Activated naive CD8-positive, alpha-beta T cell treated with anti-CD3 and anti-CD28 coated beads, Interleukin-2, amount 10 ng/mL, durations not matched to agents 7 days and 5 days (primary cell): Measurements from ENCODE around the gene TPCN1. TPM values are rescaled to one million over a fixed set of nuclear protein-coding genes. Genes with fewer than 3 reads are reported as not detected.
A peak's percentile ranks its signal among the peaks of the same experiment; 100 is the strongest.

Source experiments
- ATAC-seq: fragments of 150-1000 bp; cut with Tn5 transposase; one replicate; pipeline ENCODE4 v1.10.0; 2021; ENCODE audit warnings: low read depth, moderate library complexity
- POLR2A ChIA-PET: fragments of 350-600 bp; sonication (Branson Sonifier 250); formaldehyde crosslinking; loops from one replicate; lab custom pipeline; 2021; ENCODE audit warnings: antibody characterized with exemption; lab: Charles Lee
- DNase-seq: peaks from one replicate; pipeline ENCODE4 v3.0.0; 2021
- H3K27ac Mint-ChIP-seq: one replicate; pipeline ENCODE4 v1.8.0; 2022; ENCODE audit warnings: mild to moderate bottlenecking, mixed read lengths
- H3K27me3 Mint-ChIP-seq: one replicate; pipeline ENCODE4 v1.8.0; 2022; ENCODE audit warnings: mild to moderate bottlenecking, moderate library complexity, mixed read lengths
- H3K36me3 Mint-ChIP-seq: one replicate; pipeline ENCODE4 v1.8.0; 2021; ENCODE audit warnings: mild to moderate bottlenecking, mixed read lengths
- H3K4me1 Mint-ChIP-seq: one replicate; pipeline ENCODE4 v1.8.0; 2021; ENCODE audit warnings: mixed read lengths
- H3K4me3 Mint-ChIP-seq: one replicate; pipeline ENCODE4 v1.8.0; 2022; ENCODE audit warnings: mild to moderate bottlenecking, moderate library complexity, mixed read lengths
- H3K9me3 Mint-ChIP-seq: one replicate; pipeline ENCODE4 v1.8.0; 2021; ENCODE audit warnings: mixed read lengths
- total RNA-seq, 2 experiments: library from RNA; stranded (reverse); gene quantifications; one replicate each; pipeline ENCODE4 v1.2.3, GENCODE V29; 2021

The TPCN1 gene
- total RNA-seq, result 10 to 100 TPM; 29.9 to 32.0 TPM

GRCh38 chr12:113221181-113221996 lies at the start of gene TPCN1:
Gene TPCN1 (plus strand): TSS chr12:113221464. CDS start chr12:113226853, 5,389 bp downstream.
- DNase-seq (peak; percentile 97), ATAC-seq (peak; percentile 96)
- no peaks in the 10 kb centered on the region for H3K36me3 Mint-ChIP-seq
- no peaks in the 10 kb centered on the region for H3K9me3 Mint-ChIP-seq
- H3K4me3 Mint-ChIP-seq, result peak within 1 kb of the TSS; percentile 93
- H3K27me3 Mint-ChIP-seq, result peaks cover 6% of the 10 kb centered on the region
- POLR2A ChIA-PET, result interaction anchor here (0.6 to 4.2 kb wide), 11 partner anchors 9 to 136 kb away, joined by 3 to 31 read pairs (median 5); partner anchors contain the start of genes DDX54 and RITA1
- peaks cover 34% of the 10 kb centered on the region for H3K4me1 Mint-ChIP-seq
- peak within 1 kb of the TSS; percentile 96 for H3K27ac Mint-ChIP-seq

GRCh38 chr12:113171543-113171942 lies 49.7 kb upstream of the TPCN1 start:
- POLR2A ChIA-PET, result interaction anchor here (1.1 kb wide), 1 partner anchor 193 kb away, joined by 3 read pairs; the partner anchor contains the start of gene OAS2
- H3K4me1 Mint-ChIP-seq, result no peaks in the 10 kb centered on the region
- H3K36me3 Mint-ChIP-seq, result peaks cover 20% of the 10 kb centered on the region
- DNase-seq, result no peak
- ATAC-seq, result no peak
- no peaks in the 10 kb centered on the region for H3K9me3 Mint-ChIP-seq
- no peak overlapping the region for H3K4me3 Mint-ChIP-seq
- H3K27ac Mint-ChIP-seq, result no peak overlapping the region
- no peaks in the 10 kb centered on the region for H3K27me3 Mint-ChIP-seq

GRCh38 chr12:113172185-113172584 lies 49.1 kb upstream of the TPCN1 start:
- H3K4me3 Mint-ChIP-seq, result no peak overlapping the region
- DNase-seq (no peak), ATAC-seq (no peak)
- H3K27me3 Mint-ChIP-seq, result no peaks in the 10 kb centered on the region
- no peaks in the 10 kb centered on the region for H3K4me1 Mint-ChIP-seq
- POLR2A ChIA-PET, result interaction anchor here (1.1 kb wide), 1 partner anchor 194 kb away, joined by 3 read pairs; the partner anchor contains the start of gene OAS2
- H3K9me3 Mint-ChIP-seq, result no peaks in the 10 kb centered on the region
- H3K36me3 Mint-ChIP-seq, result peaks cover 27% of the 10 kb centered on the region
- peak overlapping the region; percentile 18 for H3K27ac Mint-ChIP-seq

- no peaks in the 10 kb centered on the region for H3K9me3 Mint-ChIP-seq
- ATAC-seq, result no peak
- H3K27me3 Mint-ChIP-seq, result no peaks in the 10 kb centered on the region
- H3K36me3 Mint-ChIP-seq, result peaks cover 37% of the 10 kb centered on the region
- DNase-seq, result no peak
- no peak overlapping the region for H3K4me3 Mint-ChIP-seq
- POLR2A ChIA-PET, result no interaction called here
- no peak overlapping the region for H3K27ac Mint-ChIP-seq
- H3K4me1 Mint-ChIP-seq, result no peaks in the 10 kb centered on the region
Measured at GRCh38 chr12:113173081-113173698, 48.1 kb upstream of the TPCN1 start.

GRCh38 chr12:113174461-113175384 lies 46.5 kb upstream of the TPCN1 start:
- Mint-ChIP-seq H3K4me1 (no peaks in the 10 kb centered on the region), H3K27ac (no peak overlapping the region), H3K36me3 (peaks cover 39% of the 10 kb centered on the region), H3K27me3 (no peaks in the 10 kb centered on the region), H3K9me3 (no peaks in the 10 kb centered on the region), H3K4me3 (no peak overlapping the region)
- ATAC-seq (peak; percentile 74), DNase-seq (peak; percentile 82)
- POLR2A ChIA-PET, result interaction anchor here (0.6 kb wide), 1 partner anchor 146 kb away, joined by 3 read pairs; no protein-coding TSS in a partner anchor

- H3K4me1 Mint-ChIP-seq, result peaks cover 4% of the 10 kb centered on the region
- H3K36me3 Mint-ChIP-seq, result peaks cover 35% of the 10 kb centered on the region
- no peak for ATAC-seq
Measured at GRCh38 chr12:113179023-113179422, 42.2 kb upstream of the TPCN1 start.

GRCh38 chr12:113180333-113180732 lies 40.9 kb upstream of the TPCN1 start:
- Mint-ChIP-seq H3K4me1 (peaks cover 4% of the 10 kb centered on the region), H3K36me3 (peaks cover 31% of the 10 kb centered on the region), H3K9me3 (no peaks in the 10 kb centered on the region), H3K27me3 (no peaks in the 10 kb centered on the region), H3K27ac (no peak overlapping the region), H3K4me3 (no peak overlapping the region)
- ATAC-seq (no peak), DNase-seq (no peak)
- POLR2A ChIA-PET, result no interaction called here

More at GRCh38 chr12:113179023-113179422, 42.2 kb upstream of the TPCN1 start:
- POLR2A ChIA-PET, result no interaction called here
- Mint-ChIP-seq H3K27ac (no peak overlapping the region), H3K4me3 (no peak overlapping the region), H3K9me3 (no peaks in the 10 kb centered on the region), H3K27me3 (no peaks in the 10 kb centered on the region)
- no peak for DNase-seq

GRCh38 chr12:113181975-113182374 lies 39.3 kb upstream of the TPCN1 start:
- H3K27me3 Mint-ChIP-seq, result no peaks in the 10 kb centered on the region
- ATAC-seq (no peak), DNase-seq (no peak)
- peaks cover 29% of the 10 kb centered on the region for H3K36me3 Mint-ChIP-seq
- H3K4me3 Mint-ChIP-seq, result no peak overlapping the region
- POLR2A ChIA-PET, result interaction anchor here (1.0 kb wide), 1 partner anchor 222 kb away, joined by 3 read pairs; no protein-coding TSS in a partner anchor
- H3K4me1 Mint-ChIP-seq, result peaks cover 14% of the 10 kb centered on the region
- H3K27ac Mint-ChIP-seq, result no peak overlapping the region
- H3K9me3 Mint-ChIP-seq, result no peaks in the 10 kb centered on the region

- Mint-ChIP-seq H3K4me3 (no peak overlapping the region), H3K27me3 (no peaks in the 10 kb centered on the region), H3K4me1 (peaks cover 19% of the 10 kb centered on the region), H3K36me3 (peaks cover 21% of the 10 kb centered on the region), H3K27ac (peak overlapping the region; percentile 58), H3K9me3 (no peaks in the 10 kb centered on the region)
- POLR2A ChIA-PET, result interaction anchor here (1.0 kb wide), 1 partner anchor 223 kb away, joined by 3 read pairs; no protein-coding TSS in a partner anchor
- DNase-seq (no peak), ATAC-seq (no peak)
Measured at GRCh38 chr12:113183030-113183589, 38.2 kb upstream of the TPCN1 start.

GRCh38 chr12:113184098-113184899 lies 37.0 kb upstream of the TPCN1 start:
- Mint-ChIP-seq H3K4me1 (peaks cover 22% of the 10 kb centered on the region), H3K27ac (peak overlapping the region; percentile 92), H3K4me3 (peak overlapping the region; percentile 89), H3K9me3 (no peaks in the 10 kb centered on the region), H3K36me3 (peaks cover 18% of the 10 kb centered on the region), H3K27me3 (no peaks in the 10 kb centered on the region)
- POLR2A ChIA-PET, result interaction anchor here (0.7 to 2.5 kb wide), 3 partner anchors 38 to 151 kb away, joined by 3 to 16 read pairs (median 5); partner anchors contain the start of genes SLC8B1 and TPCN1
- DNase-seq, result no peak
- peak; percentile 70 for ATAC-seq

- Mint-ChIP-seq H3K36me3 (peaks cover 19% of the 10 kb centered on the region), H3K27me3 (no peaks in the 10 kb centered on the region), H3K27ac (peak overlapping the region; percentile 92), H3K9me3 (no peaks in the 10 kb centered on the region), H3K4me3 (peak overlapping the region; percentile 89), H3K4me1 (peaks cover 22% of the 10 kb centered on the region)
- POLR2A ChIA-PET, result interaction anchor here (0.6 to 2.5 kb wide), 6 partner anchors 11 to 123 kb away, joined by 3 to 16 read pairs (median 4); partner anchors contain the start of gene TPCN1
- DNase-seq (no peak), ATAC-seq (peak; percentile 87)
Measured at GRCh38 chr12:113184900-113185179, 36.4 kb upstream of the TPCN1 start.
